GM12878 (cell line): Measurements from ENCODE around the gene SESTD1. TPM values are rescaled to one million over a fixed set of nuclear protein-coding genes. Genes with fewer than 3 reads are reported as not detected.
"Not testable (repeated sequence)": the region's sequence is repeated elsewhere in the genome, so short reads cannot be mapped to it uniquely, and the experiment has no call there.

Source experiments
- ATAC-seq: fragments of 200-7000 bp; cut with Tn5 transposase; 3 replicates; pipeline ENCODE4 v1.9.1; 2020; ENCODE audit warnings: mild to moderate bottlenecking, moderate library complexity
- BruUV-seq: library from RNA; stranded (reverse); fragments of 400-500 nt; replicated peaks from 2 replicates; lab custom pipeline; 2021; lab: Mats Ljungman, UMichigan
- CTCF ChIA-PET: fragments of 300-600 bp; sonication (Branson Sonifier 250); formaldehyde crosslinking; extraction: SDS; loops from one replicate; lab custom pipeline; 2021; ENCODE audit warnings: inconsistent platforms; lab: Yijun Ruan, JAX
- POLR2A ChIA-PET: fragments of 350-600 bp; formaldehyde crosslinking; extraction: SDS; loops from one replicate; lab custom pipeline; 2021; ENCODE audit warnings: inconsistent platforms; lab: Charles Lee
- RAD21 ChIA-PET: fragments of 300-600 bp; sonication (Branson Sonifier 250); formaldehyde crosslinking; loops from one replicate; lab custom pipeline; 2023; ENCODE audit warnings: antibody characterized with exemption; ENCODE audit not compliant: unreplicated experiment; lab: Charles Lee
- SMC1A ChIA-PET: fragments of 300-600 bp; sonication (Branson Sonifier 250); formaldehyde crosslinking; loops from one replicate; lab custom pipeline; 2023; ENCODE audit not compliant: unreplicated experiment, uncharacterized antibody; lab: Charles Lee
- DNase-seq: peaks from one replicate; pipeline ENCODE4 v3.0.0-alpha.2; 2011; ENCODE audit warnings: low read depth, low spot score
- FAIRE-seq: peaks from 3 replicates; lab custom pipeline; 2011; peaks lifted over from hg19 to GRCh38; lab: Jason Lieb, UNC
- H2AFZ ChIP-seq: 2 replicates; pipeline ENCODE4 v1.6.0; 2011; ENCODE audit warnings: low read depth, low read length, control low read depth; ENCODE audit not compliant: control insufficient read depth
- H3K27ac ChIP-seq: 2 replicates; pipeline ENCODE4 v1.5.1; 2011; ENCODE audit warnings: control low read depth; ENCODE audit not compliant: control insufficient read depth, insufficient read depth
- H3K27me3 ChIP-seq, 2 experiments: replicated peaks in 1 of 2; 2 replicates each; pipeline versions ENCODE4 v1.6.0 to v1.6.1; 2011; ENCODE audit warnings: low read length in 1 of 2; ENCODE audit not compliant: control insufficient read depth in 2 of 2, insufficient read depth in 2 of 2
- H3K36me3 ChIP-seq, 2 experiments: 2 replicates each; pipeline ENCODE4 v1.5.1; 2011; ENCODE audit warnings: low read length in 1 of 2; ENCODE audit not compliant: control insufficient read depth in 2 of 2, insufficient read depth in 2 of 2
- H3K4me1 ChIP-seq: 2 replicates; pipeline ENCODE4 v1.6.1; 2011; ENCODE audit warnings: mild to moderate bottlenecking, low read length, moderate library complexity, mixed read lengths; ENCODE audit not compliant: control insufficient read depth, insufficient read depth
- H3K4me2 ChIP-seq: 2 replicates; pipeline ENCODE4 v1.6.0; 2011; ENCODE audit warnings: control low read depth; ENCODE audit not compliant: control insufficient read depth, insufficient read depth
- H3K4me3 ChIP-seq: fragments of 200-600 bp; sonication (generic); 2 replicates; pipeline ENCODE4 v1.5.1; 2016
- H3K79me2 ChIP-seq: 2 replicates; pipeline ENCODE4 v1.6.0; 2011; ENCODE audit warnings: low read length; ENCODE audit not compliant: control insufficient read depth, insufficient read depth
- H3K9ac ChIP-seq: 2 replicates; pipeline ENCODE4 v1.8.0; 2011; ENCODE audit warnings: low read length, control low read depth, mixed read lengths; ENCODE audit not compliant: control insufficient read depth, insufficient read depth
- H3K9me3 ChIP-seq: replicated peaks from 3 replicates; pipeline ENCODE4 v1.5.1; 2011; ENCODE audit warnings: mild to moderate bottlenecking, low read length; ENCODE audit not compliant: control insufficient read depth, insufficient read depth
- H4K20me1 ChIP-seq: 2 replicates; pipeline ENCODE4 v1.6.0; 2011; ENCODE audit not compliant: control insufficient read depth, insufficient read depth
- CEBPZ ChIP-seq: fragments of 150-350 bp; IDR thresholded peaks from 2 replicates; pipeline ENCODE4 v1.6.1; 2016; ENCODE audit warnings: low read depth, low read length
- FOS ChIP-seq: IDR thresholded peaks from 3 replicates; pipeline ENCODE4 v1.6.1; 2011; ENCODE audit warnings: borderline replicate concordance; ENCODE audit not compliant: insufficient read length; ENCODE audit errors: extremely low read depth
- MTA2 ChIP-seq: fragments of 450-650 bp; IDR thresholded peaks from 2 replicates; pipeline ENCODE4 v1.6.1; 2016; ENCODE audit warnings: low read depth, mild to moderate bottlenecking, moderate library complexity
- NR2C2 ChIP-seq: IDR thresholded peaks from 2 replicates; pipeline ENCODE4 v1.6.1; 2011; ENCODE audit warnings: borderline replicate concordance, low read depth; ENCODE audit not compliant: control insufficient read depth, insufficient read length
- PAX5 ChIP-seq: IDR thresholded peaks from 2 replicates; pipeline ENCODE4 v1.6.1; 2011; ENCODE audit warnings: low read depth, low read length, borderline replicate concordance
- SMC3 ChIP-seq: IDR thresholded peaks from 2 replicates; pipeline ENCODE4 v1.6.1; 2011; ENCODE audit warnings: low read length, improper control_type of control experiment, borderline replicate concordance
- SRF ChIP-seq, 2 experiments: IDR thresholded peaks; 2 replicates each; pipeline ENCODE4 v1.6.1; 2011; ENCODE audit warnings: low read depth in 2 of 2, low read length in 2 of 2, mild to moderate bottlenecking in 1 of 2, moderate library complexity in 1 of 2
- WGBS: methylation state at CpG from one replicate; pipeline ENCODE4 v1.1.6; 2016; ENCODE audit warnings: low lambda C conversion rate; ENCODE audit not compliant: insufficient replicate concordance, insufficient coverage; ENCODE audit errors: missing lambda C conversion rate; 5-methylcytosine and 5-hydroxymethylcytosine counted together
- in situ Hi-C: fragments of 300-500 bp; cut with MboI; formaldehyde crosslinking; loops from 9 replicates; pipeline ENCODE4 v1.14.3; 2018; ENCODE audit warnings: mixed read lengths
- intact Hi-C: fragments of 100-400 bp; cut with micrococcal nuclease; formaldehyde crosslinking; loops from one replicate; pipeline ENCODE4 v1.14.2; 2022; ENCODE audit not compliant: unreplicated experiment
- polyA plus RNA-seq, 11 experiments: library from polyadenylated mRNA; depleted of rRNA in 4 of 11; unstranded in 6 of 11; stranded (reverse) in 5 of 11; fragments of >200 nt; fragmentation: Nextera tagmentation in 4 of 11; fragmentation: Illumina TruSeq in 1 of 11; extraction: Ambion mirVana in 4 of 11; extraction: Trizol in 1 of 11; gene quantifications; 1 replicate in 1 of 11; 2 replicates in 10 of 11; pipeline versions ENCODE4 v1.2.1 to v1.2.3, GENCODE V29; 2011 to 2016; ENCODE audit warnings: inconsistent platforms in 2 of 11, missing spikeins in 2 of 11, low read depth in 1 of 11
- total RNA-seq, 4 experiments: library from RNA; depleted of rRNA in 3 of 4; stranded (reverse); fragments of >200 nt in 3 of 4; fragmentation: Illumina TruSeq in 1 of 4; extraction: Trizol in 1 of 4; gene quantifications; 2 replicates each; pipeline versions ENCODE4 v1.2.1 to v1.2.3, GENCODE V29; 2013 to 2021
- TF ChIP-seq, protein P1 (sequence below): fragments of 450-650 bp; formaldehyde crosslinking; IDR thresholded peaks from 2 replicates; pipeline ENCODE4 v1.4.0; 2022; ENCODE audit warnings: mild to moderate bottlenecking, moderate library complexity

SESTD1 gene
- total and polyA plus RNA-seq, 10 of the 15 experiments (the other 5 are each of a cell fraction or from before 2014, with no cell fraction given): 4.4 to 22.7 (median 9.5) TPM

DNA sequence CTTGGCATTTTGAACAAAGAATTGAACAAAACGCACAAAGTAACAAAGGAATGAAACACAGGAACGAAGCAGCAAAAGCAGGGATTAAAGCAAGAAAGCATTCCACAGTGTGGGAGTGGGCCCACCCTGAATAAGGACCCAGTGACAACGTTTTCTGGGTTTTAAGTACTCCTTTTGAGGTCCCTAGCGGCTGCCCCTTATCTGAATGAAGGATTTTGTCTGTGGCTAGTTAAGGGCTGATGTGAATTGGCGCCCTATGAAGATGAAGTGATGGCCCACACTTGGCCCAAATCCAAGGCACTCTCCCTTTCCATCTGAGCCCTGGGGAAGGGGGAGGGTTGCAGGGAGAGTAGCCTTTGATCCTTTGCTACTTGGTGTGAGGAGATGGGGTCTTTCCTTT lies 206.9 kb downstream of the SESTD1 start:
- in situ Hi-C loops: no loop called here
- no peak for TF ChIP-seq FOS
- TF ChIP-seq NR2C2: no peak
- no peak for TF ChIP-seq SMC3
- TF ChIP-seq, protein P1, sequence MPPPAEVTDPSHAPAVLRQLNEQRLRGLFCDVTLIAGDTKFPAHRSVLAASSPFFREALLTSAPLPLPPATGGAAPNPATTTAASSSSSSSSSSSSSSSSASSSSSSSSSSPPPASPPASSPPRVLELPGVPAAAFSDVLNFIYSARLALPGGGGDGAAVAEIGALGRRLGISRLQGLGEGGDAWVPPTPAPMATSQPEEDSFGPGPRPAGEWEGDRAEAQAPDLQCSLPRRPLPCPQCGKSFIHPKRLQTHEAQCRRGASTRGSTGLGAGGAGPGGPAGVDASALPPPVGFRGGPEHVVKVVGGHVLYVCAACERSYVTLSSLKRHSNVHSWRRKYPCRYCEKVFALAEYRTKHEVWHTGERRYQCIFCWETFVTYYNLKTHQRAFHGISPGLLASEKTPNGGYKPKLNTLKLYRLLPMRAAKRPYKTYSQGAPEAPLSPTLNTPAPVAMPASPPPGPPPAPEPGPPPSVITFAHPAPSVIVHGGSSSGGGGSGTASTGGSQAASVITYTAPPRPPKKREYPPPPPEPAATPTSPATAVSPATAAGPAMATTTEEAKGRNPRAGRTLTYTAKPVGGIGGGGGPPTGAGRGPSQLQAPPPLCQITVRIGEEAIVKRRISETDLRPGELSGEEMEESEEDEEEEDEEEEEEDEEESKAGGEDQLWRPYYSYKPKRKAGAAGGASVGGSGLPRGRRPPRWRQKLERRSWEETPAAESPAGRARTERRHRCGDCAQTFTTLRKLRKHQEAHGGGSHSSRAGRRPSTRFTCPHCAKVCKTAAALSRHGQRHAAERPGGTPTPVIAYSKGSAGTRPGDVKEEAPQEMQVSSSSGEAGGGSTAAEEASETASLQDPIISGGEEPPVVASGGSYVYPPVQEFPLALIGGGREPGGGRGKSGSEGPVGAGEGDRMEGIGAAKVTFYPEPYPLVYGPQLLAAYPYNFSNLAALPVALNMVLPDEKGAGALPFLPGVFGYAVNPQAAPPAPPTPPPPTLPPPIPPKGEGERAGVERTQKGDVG: no peak
- TF ChIP-seq PAX5: no peak
- no peak for TF ChIP-seq CEBPZ
- TF ChIP-seq MTA2: no peak
- TF ChIP-seq SRF (IDR thresholded peaks at IDR 0.05; ENCODE audit: low read depth in 2 of 2, low read length in 2 of 2): no peak
- SMC1A ChIA-PET: interaction anchor here (0.6 to 4.4 kb wide), 13 partner anchors 8 to 131 kb away, joined by 3 to 33 read pairs (median 4); partner anchors contain the start of gene CCDC141
- no peak overlapping the region for H3K4me3 ChIP-seq
- no TSS peak for BruUV-seq
- no peaks in the 10 kb centered on the region for H3K36me3 ChIP-seq
- no peak for ATAC-seq
- H3K9me3 ChIP-seq: no peaks in the 10 kb centered on the region; the same call in 2 of the 3 replicates
- H3K4me1 ChIP-seq: peaks cover 9% of the 10 kb centered on the region
- no peak for DNase-seq
- no peak overlapping the region for H3K4me2 ChIP-seq
- WGBS: 78% methylated on average over 5 of the region's 5 CpGs
- H3K27ac ChIP-seq: no peak overlapping the region
- no peak overlapping the region for H3K9ac ChIP-seq
- POLR2A ChIA-PET: interaction anchor here (0.6 to 3.9 kb wide), 5 partner anchors 8 to 68 kb away, joined by 3 to 24 read pairs (median 7); partner anchors contain the start of gene CCDC141
- no peaks in the 10 kb centered on the region for H4K20me1 ChIP-seq
- FAIRE-seq: no peak
- no peaks in the 10 kb centered on the region for H3K79me2 ChIP-seq
- no peaks in the 10 kb centered on the region for H3K27me3 ChIP-seq
- intact Hi-C loops: no loop called here
- CTCF ChIA-PET: interaction anchor here (1.0 to 3.0 kb wide), 9 partner anchors 8 to 72 kb away, joined by 3 to 15 read pairs (median 4); partner anchors contain the start of gene CCDC141
- H2AFZ ChIP-seq: no peak overlapping the region
- RAD21 ChIA-PET: interaction anchor here (1.0 to 2.8 kb wide), 8 partner anchors 7 to 72 kb away, joined by 3 to 23 read pairs (median 8); partner anchors contain the start of gene CCDC141

DNA sequence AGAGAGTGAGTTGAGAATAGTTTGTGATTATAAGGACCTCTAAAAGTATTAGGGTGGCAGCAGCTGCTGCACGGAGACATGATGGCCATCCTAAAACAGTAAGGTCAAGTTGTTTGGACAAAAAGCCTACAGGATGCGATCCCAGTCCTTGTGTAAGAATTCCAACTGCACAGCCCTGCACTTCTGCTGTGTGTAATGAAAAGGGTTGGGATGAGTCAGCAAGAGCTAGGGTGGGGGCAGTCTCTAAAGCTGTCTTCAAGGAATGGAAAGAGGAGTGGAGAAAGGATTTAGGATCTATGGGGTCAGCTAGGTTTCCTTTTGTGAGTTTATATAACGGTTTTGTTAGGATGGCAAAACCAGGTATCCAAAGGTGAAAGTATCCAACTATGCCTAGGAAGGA lies 211.1 kb downstream of the SESTD1 start:
- WGBS: 80% methylated on average over 3 of the region's 3 CpGs
- BruUV-seq, H2AFZ ChIP-seq, RAD21 ChIA-PET, H3K9me3 ChIP-seq, H3K27ac ChIP-seq, DNase-seq, H3K4me2 ChIP-seq, H3K79me2 ChIP-seq, intact Hi-C loops, in situ Hi-C loops, H3K27me3 ChIP-seq, ATAC-seq, H4K20me1 ChIP-seq, FAIRE-seq, POLR2A ChIA-PET, H3K36me3 ChIP-seq, H3K9ac ChIP-seq, H3K4me3 ChIP-seq: not testable (repeated sequence)
- H3K4me1 ChIP-seq: peaks cover 22% of the 10 kb centered on the region
- ChIA-PET SMC1A (interaction anchor here (6.4 kb wide), 1 partner anchor 31 kb away, joined by 89 read pairs; no protein-coding TSS in a partner anchor), CTCF (interaction anchor here (1.7 kb wide), 1 partner anchor 34 kb away, joined by 3 read pairs; no protein-coding TSS in a partner anchor)
